ENCODE measurements around the gene STK17B.
"Not testable (repeated sequence)": the region's sequence is repeated elsewhere in the genome, so short reads cannot be mapped to it uniquely, and the experiment has no call there.

The STK17B gene

GRCh38 chr2:196112418-196113034 lies 58.9 kb downstream of the STK17B start:
- H3K27ac ChIP-seq (ENCODE audit: low read length) = no peak overlapping the region

GRCh38 chr2:196108604-196109003 lies 62.8 kb downstream of the STK17B start:
- H3K4me1 ChIP-seq (ENCODE audit: control insufficient read depth in 1 of 2, insufficient read depth in 2 of 2, low read length in 2 of 2) = no peaks in the 10 kb centered on the region
- H3K4me3 ChIP-seq (ENCODE audit: low read depth in 1 of 2, low read length in 2 of 2) = no peak overlapping the region
- H3K36me3 ChIP-seq (ENCODE audit: control insufficient read depth in 1 of 2, insufficient read depth in 2 of 2, low read length in 2 of 2) = peaks cover 0 to 7% of the 10 kb centered on the region in 2 donors
- H3K9me3 ChIP-seq (ENCODE audit: control insufficient read depth in 1 of 2, low read length in 2 of 2) = no peaks in the 10 kb centered on the region
- no peak overlapping the region for H3K27ac ChIP-seq (ENCODE audit: low read length)
- H3K27me3 ChIP-seq (ENCODE audit: low read depth, low read length) = no peaks in the 10 kb centered on the region

More at GRCh38 chr2:196112418-196113034, 58.9 kb downstream of the STK17B start:
- Histone ChIP-seq H3K4me1 (ENCODE audit: control insufficient read depth in 1 of 2, insufficient read depth in 2 of 2, low read length in 2 of 2) (no peaks in the 10 kb centered on the region), H3K27me3 (ENCODE audit: low read depth, low read length) (no peaks in the 10 kb centered on the region), H3K9me3 (ENCODE audit: control insufficient read depth in 1 of 2, low read length in 2 of 2) (no peaks in the 10 kb centered on the region), H3K4me3 (ENCODE audit: low read depth in 1 of 2, low read length in 2 of 2) (no peak overlapping the region), H3K36me3 (ENCODE audit: control insufficient read depth in 1 of 2, insufficient read depth in 2 of 2, low read length in 2 of 2) (peaks cover 0 to 7% of the 10 kb centered on the region in 2 donors)

- H3K4me3 ChIP-seq (ENCODE audit: low read depth in 1 of 2, low read length in 2 of 2) = no peak overlapping the region
- H3K9me3 ChIP-seq (ENCODE audit: control insufficient read depth in 1 of 2, low read length in 2 of 2) = no peaks in the 10 kb centered on the region
- no peak overlapping the region for H3K27ac ChIP-seq (ENCODE audit: low read length)
- no peaks in the 10 kb centered on the region for H3K36me3 ChIP-seq (ENCODE audit: control insufficient read depth in 1 of 2, insufficient read depth in 2 of 2, low read length in 2 of 2)
- H3K27me3 ChIP-seq (ENCODE audit: low read depth, low read length) = no peaks in the 10 kb centered on the region
- no peaks in the 10 kb centered on the region for H3K4me1 ChIP-seq (ENCODE audit: control insufficient read depth in 1 of 2, insufficient read depth in 2 of 2, low read length in 2 of 2)
Observed at GRCh38 chr2:196105951-196106350, 65.4 kb downstream of the STK17B start.

GRCh38 chr2:196104066-196104465 lies 67.3 kb downstream of the STK17B start:
- H3K9me3 ChIP-seq (ENCODE audit: control insufficient read depth in 1 of 2, low read length in 2 of 2) = no peaks in the 10 kb centered on the region
- no peaks in the 10 kb centered on the region for H3K27me3 ChIP-seq (ENCODE audit: low read depth, low read length)

GRCh38 chr2:196103626-196104025 lies 67.8 kb downstream of the STK17B start:
- Histone ChIP-seq H3K27ac (ENCODE audit: low read length) (no peak overlapping the region), H3K4me3 (ENCODE audit: low read depth in 1 of 2, low read length in 2 of 2) (no peak overlapping the region), H3K4me1 (ENCODE audit: control insufficient read depth in 1 of 2, insufficient read depth in 2 of 2, low read length in 2 of 2) (no peaks in the 10 kb centered on the region), H3K9me3 (ENCODE audit: control insufficient read depth in 1 of 2, low read length in 2 of 2) (no peaks in the 10 kb centered on the region), H3K27me3 (ENCODE audit: low read depth, low read length) (no peaks in the 10 kb centered on the region), H3K36me3 (ENCODE audit: control insufficient read depth in 1 of 2, insufficient read depth in 2 of 2, low read length in 2 of 2) (no peaks in the 10 kb centered on the region)

More at GRCh38 chr2:196104066-196104465, 67.3 kb downstream of the STK17B start:
- H3K36me3 ChIP-seq (ENCODE audit: control insufficient read depth in 1 of 2, insufficient read depth in 2 of 2, low read length in 2 of 2) = no peaks in the 10 kb centered on the region
- no peak overlapping the region for H3K27ac ChIP-seq (ENCODE audit: low read length)
- H3K4me1 ChIP-seq (ENCODE audit: control insufficient read depth in 1 of 2, insufficient read depth in 2 of 2, low read length in 2 of 2) = no peaks in the 10 kb centered on the region
- H3K4me3 ChIP-seq (ENCODE audit: low read depth in 1 of 2, low read length in 2 of 2) = no peak overlapping the region

GRCh38 chr2:196101325-196101991 lies 69.9 kb downstream of the STK17B start:
- Histone ChIP-seq H3K4me3 (ENCODE audit: low read depth in 1 of 2, low read length in 2 of 2) (no peak overlapping the region), H3K4me1 (ENCODE audit: control insufficient read depth in 1 of 2, insufficient read depth in 2 of 2, low read length in 2 of 2) (no peaks in the 10 kb centered on the region), H3K27me3 (ENCODE audit: low read depth, low read length) (no peaks in the 10 kb centered on the region), H3K9me3 (ENCODE audit: control insufficient read depth in 1 of 2, low read length in 2 of 2) (no peaks in the 10 kb centered on the region), H3K27ac (ENCODE audit: low read length) (no peak overlapping the region), H3K36me3 (ENCODE audit: control insufficient read depth in 1 of 2, insufficient read depth in 2 of 2, low read length in 2 of 2) (no peaks in the 10 kb centered on the region)

- Histone ChIP-seq H3K27ac (ENCODE audit: low read length) (no peak overlapping the region), H3K4me3 (ENCODE audit: low read depth in 1 of 2, low read length in 2 of 2) (no peak overlapping the region), H3K4me1 (ENCODE audit: control insufficient read depth in 1 of 2, insufficient read depth in 2 of 2, low read length in 2 of 2) (no peaks in the 10 kb centered on the region), H3K9me3 (ENCODE audit: control insufficient read depth in 1 of 2, low read length in 2 of 2) (no peaks in the 10 kb centered on the region), H3K36me3 (ENCODE audit: control insufficient read depth in 1 of 2, insufficient read depth in 2 of 2, low read length in 2 of 2) (no peaks in the 10 kb centered on the region), H3K27me3 (ENCODE audit: low read depth, low read length) (no peaks in the 10 kb centered on the region)
Observed at GRCh38 chr2:196099916-196100315, 71.5 kb downstream of the STK17B start.

GRCh38 chr2:196097864-196098660 lies 73.3 kb downstream of the STK17B start:
- H3K27me3 ChIP-seq (ENCODE audit: low read depth, low read length) = no peaks in the 10 kb centered on the region

GRCh38 chr2:196096982-196097745 lies 74.2 kb downstream of the STK17B start:
- Histone ChIP-seq H3K9me3 (ENCODE audit: control insufficient read depth in 1 of 2, low read length in 2 of 2) (no peaks in the 10 kb centered on the region), H3K36me3 (ENCODE audit: control insufficient read depth in 1 of 2, insufficient read depth in 2 of 2, low read length in 2 of 2) (no peaks in the 10 kb centered on the region), H3K27ac (ENCODE audit: low read length) (no peak overlapping the region), H3K4me3 (ENCODE audit: low read depth in 1 of 2, low read length in 2 of 2) (no peak overlapping the region), H3K4me1 (ENCODE audit: control insufficient read depth in 1 of 2, insufficient read depth in 2 of 2, low read length in 2 of 2) (no peaks in the 10 kb centered on the region), H3K27me3 (ENCODE audit: low read depth, low read length) (no peaks in the 10 kb centered on the region)

More at GRCh38 chr2:196097864-196098660, 73.3 kb downstream of the STK17B start:
- no peaks in the 10 kb centered on the region for H3K36me3 ChIP-seq (ENCODE audit: control insufficient read depth in 1 of 2, insufficient read depth in 2 of 2, low read length in 2 of 2)
- no peak overlapping the region for H3K27ac ChIP-seq (ENCODE audit: low read length)
- no peaks in the 10 kb centered on the region for H3K9me3 ChIP-seq (ENCODE audit: control insufficient read depth in 1 of 2, low read length in 2 of 2)
- H3K4me1 ChIP-seq (ENCODE audit: control insufficient read depth in 1 of 2, insufficient read depth in 2 of 2, low read length in 2 of 2) = no peaks in the 10 kb centered on the region
- H3K4me3 ChIP-seq (ENCODE audit: low read depth in 1 of 2, low read length in 2 of 2) = no peak overlapping the region

- Histone ChIP-seq H3K27ac (ENCODE audit: low read length) (no peak overlapping the region), H3K36me3 (ENCODE audit: control insufficient read depth in 1 of 2, insufficient read depth in 2 of 2, low read length in 2 of 2) (no peaks in the 10 kb centered on the region), H3K27me3 (ENCODE audit: low read depth, low read length) (no peaks in the 10 kb centered on the region), H3K9me3 (ENCODE audit: control insufficient read depth in 1 of 2, low read length in 2 of 2) (no peaks in the 10 kb centered on the region), H3K4me3 (ENCODE audit: low read depth in 1 of 2, low read length in 2 of 2) (no peak overlapping the region), H3K4me1 (ENCODE audit: control insufficient read depth in 1 of 2, insufficient read depth in 2 of 2, low read length in 2 of 2) (no peaks in the 10 kb centered on the region)
Observed at GRCh38 chr2:196096264-196096663, 75.1 kb downstream of the STK17B start.

GRCh38 chr2:196089448-196089847 lies 81.9 kb downstream of the STK17B start:
- not testable (repeated sequence) for H3K36me3 ChIP-seq (ENCODE audit: control insufficient read depth in 1 of 2, insufficient read depth in 2 of 2, low read length in 2 of 2); H3K9me3 ChIP-seq (ENCODE audit: control insufficient read depth in 1 of 2, low read length in 2 of 2); H3K27me3 ChIP-seq (ENCODE audit: low read depth, low read length); H3K4me3 ChIP-seq (ENCODE audit: low read depth in 1 of 2, low read length in 2 of 2); H3K4me1 ChIP-seq (ENCODE audit: control insufficient read depth in 1 of 2, insufficient read depth in 2 of 2, low read length in 2 of 2); H3K27ac ChIP-seq (ENCODE audit: low read length)
